Mesendoderm (in vitro differentiated cells): ENCODE measurements around the gene CA10.

Source experiments
- DNase-seq: peaks from one replicate; pipeline ENCODE4 v3.0.0; 2013
- H2AK5ac ChIP-seq: 2 replicates; pipeline ENCODE4 v1.6.1; 2013; ENCODE audit warnings: low read length, inconsistent platforms
- H2BK120ac ChIP-seq: 2 replicates; pipeline ENCODE4 v1.6.1; 2013; ENCODE audit warnings: low read depth, mild to moderate bottlenecking, low read length, moderate library complexity, mixed read lengths
- H2BK15ac ChIP-seq: replicated peaks from 2 replicates; pipeline ENCODE4 v1.6.1; 2013; ENCODE audit warnings: low read depth, mild to moderate bottlenecking, moderate library complexity
- H2BK5ac ChIP-seq: 2 replicates; pipeline ENCODE4 v1.6.1; 2013; ENCODE audit warnings: low read length, inconsistent platforms
- H3K18ac ChIP-seq: 2 replicates; pipeline ENCODE4 v1.6.1; 2013; ENCODE audit warnings: mild to moderate bottlenecking, low read length, mixed read lengths
- H3K23ac ChIP-seq: one replicate; pipeline ENCODE4 v1.6.1; 2013; ENCODE audit warnings: low read length
- H3K27ac ChIP-seq: 2 replicates; pipeline ENCODE4 v1.5.1; 2013; ENCODE audit warnings: low read depth, mild to moderate bottlenecking, inconsistent platforms, low read length, moderate library complexity
- H3K27me3 ChIP-seq: 2 replicates; pipeline ENCODE4 v1.6.1; 2013; ENCODE audit warnings: low read length, control low read depth, mild to moderate bottlenecking, inconsistent platforms; ENCODE audit not compliant: insufficient read depth, poor library complexity
- H3K36me3 ChIP-seq: 2 replicates; pipeline ENCODE4 v1.6.1; 2013; ENCODE audit warnings: low read length, inconsistent platforms; ENCODE audit not compliant: control insufficient read depth, insufficient read depth
- H3K4ac ChIP-seq: one replicate; pipeline ENCODE4 v1.6.1; 2013; ENCODE audit warnings: low read depth, mild to moderate bottlenecking, low read length, moderate library complexity
- H3K4me1 ChIP-seq: 2 replicates; pipeline ENCODE4 v1.6.1; 2013; ENCODE audit warnings: low read depth, low read length, inconsistent platforms; ENCODE audit not compliant: control insufficient read depth
- H3K4me2 ChIP-seq: 2 replicates; pipeline ENCODE4 v1.6.1; 2013; ENCODE audit warnings: low read length
- H3K4me3 ChIP-seq: 2 replicates; pipeline ENCODE4 v1.5.1; 2013; ENCODE audit warnings: mild to moderate bottlenecking, low read length
- H3K56ac ChIP-seq: one replicate; pipeline ENCODE4 v1.6.1; 2013; ENCODE audit warnings: low read length
- H3K79me1 ChIP-seq: 2 replicates; pipeline ENCODE4 v1.6.1; 2013; ENCODE audit warnings: low read length, inconsistent platforms
- H3K79me2 ChIP-seq: 2 replicates; pipeline ENCODE4 v1.6.1; 2013; ENCODE audit warnings: mild to moderate bottlenecking, low read length; ENCODE audit not compliant: control insufficient read depth, insufficient read depth
- H3K9ac ChIP-seq: 2 replicates; pipeline ENCODE4 v1.6.1; 2013; ENCODE audit warnings: low read length, inconsistent platforms
- H4K5ac ChIP-seq: one replicate; pipeline ENCODE4 v1.6.1; 2013; ENCODE audit warnings: low read length
- H4K8ac ChIP-seq: one replicate; pipeline ENCODE4 v1.6.1; 2013; ENCODE audit warnings: low read depth, mild to moderate bottlenecking, control low read depth, low read length, moderate library complexity
- WGBS: extraction: QIAGEN DNeasy Blood & Tissue Kit; methylation state at CpG from one replicate; pipeline ENCODE4 v1.1.7; 2013; ENCODE audit warnings: low lambda C conversion rate, missing lambda C conversion rate; ENCODE audit not compliant: insufficient coverage; ENCODE audit errors: extremely low coverage; 5-methylcytosine and 5-hydroxymethylcytosine counted together

The CA10 gene

GRCh38 chr17:51702963-51703360 lies 455.6 kb downstream of the CA10 start:
- no peak overlapping the region for H2BK15ac ChIP-seq

GRCh38 chr17:51701501-51701900 lies 457.0 kb downstream of the CA10 start:
- no CpG with 5 or more reads among the region's 2 CpGs for WGBS
- Histone ChIP-seq H4K5ac (no peak overlapping the region), H3K4me2 (no peak overlapping the region), H3K9ac (no peak overlapping the region), H3K4ac (no peak overlapping the region), H4K8ac (no peak overlapping the region), H3K27ac (no peak overlapping the region), H3K4me1 (no peaks in the 10 kb centered on the region), H3K27me3 (no peaks in the 10 kb centered on the region), H3K79me2 (no peaks in the 10 kb centered on the region), H2BK15ac (no peak overlapping the region), H2AK5ac (no peak overlapping the region), H2BK120ac (no peak overlapping the region), H3K56ac (no peak overlapping the region), H2BK5ac (no peak overlapping the region), H3K36me3 (no peaks in the 10 kb centered on the region), H3K4me3 (no peak overlapping the region), H3K23ac (no peak overlapping the region), H3K79me1 (no peaks in the 10 kb centered on the region), H3K18ac (no peak overlapping the region)
- no peak for DNase-seq

More at GRCh38 chr17:51702963-51703360, 455.6 kb downstream of the CA10 start:
- H4K5ac ChIP-seq: no peak overlapping the region
- no peak overlapping the region for H3K4ac ChIP-seq
- H3K27ac ChIP-seq: no peak overlapping the region
- no peaks in the 10 kb centered on the region for H3K4me1 ChIP-seq
- H4K8ac ChIP-seq: no peak overlapping the region
- H3K18ac ChIP-seq: no peak overlapping the region
- no peak overlapping the region for H3K9ac ChIP-seq
- no peak for DNase-seq
- H3K27me3 ChIP-seq: no peaks in the 10 kb centered on the region
- no peak overlapping the region for H2BK120ac ChIP-seq
- no peak overlapping the region for H3K4me2 ChIP-seq
- no peaks in the 10 kb centered on the region for H3K36me3 ChIP-seq
- H3K79me2 ChIP-seq: no peaks in the 10 kb centered on the region
- no peak overlapping the region for H3K4me3 ChIP-seq
- no peaks in the 10 kb centered on the region for H3K79me1 ChIP-seq
- H3K56ac ChIP-seq: no peak overlapping the region
- H2AK5ac ChIP-seq: no peak overlapping the region
- WGBS: no CpG with 5 or more reads among the region's 3 CpGs
- H3K23ac ChIP-seq: no peak overlapping the region
- no peak overlapping the region for H2BK5ac ChIP-seq

- Histone ChIP-seq H3K4me1 (no peaks in the 10 kb centered on the region), H2BK5ac (no peak overlapping the region), H3K4me2 (no peak overlapping the region), H3K56ac (no peak overlapping the region), H3K4me3 (no peak overlapping the region), H4K8ac (no peak overlapping the region), H3K36me3 (no peaks in the 10 kb centered on the region), H3K18ac (no peak overlapping the region), H3K79me1 (no peaks in the 10 kb centered on the region), H2AK5ac (no peak overlapping the region), H3K9ac (no peak overlapping the region), H4K5ac (no peak overlapping the region), H3K27me3 (no peaks in the 10 kb centered on the region), H3K23ac (no peak overlapping the region), H3K27ac (no peak overlapping the region), H3K79me2 (no peaks in the 10 kb centered on the region), H2BK15ac (no peak overlapping the region), H3K4ac (no peak overlapping the region), H2BK120ac (no peak overlapping the region)
- no peak for DNase-seq
- WGBS: no CpG with 5 or more reads among the region's 17 CpGs
Observed at GRCh38 chr17:51700011-51700760, 458.3 kb downstream of the CA10 start.

GRCh38 chr17:51699303-51699702 lies 459.2 kb downstream of the CA10 start:
- H3K9ac ChIP-seq: no peak overlapping the region
- H3K36me3 ChIP-seq: no peaks in the 10 kb centered on the region
- no peak overlapping the region for H3K56ac ChIP-seq
- no peak overlapping the region for H2BK120ac ChIP-seq
- no peaks in the 10 kb centered on the region for H3K79me2 ChIP-seq
- H3K4me1 ChIP-seq: no peaks in the 10 kb centered on the region
- H3K4me2 ChIP-seq: no peak overlapping the region
- no peaks in the 10 kb centered on the region for H3K79me1 ChIP-seq
- H3K18ac ChIP-seq: no peak overlapping the region
- no peak overlapping the region for H3K23ac ChIP-seq
- H3K4ac ChIP-seq: no peak overlapping the region
- no peak overlapping the region for H4K5ac ChIP-seq
- H2BK15ac ChIP-seq: no peak overlapping the region
- WGBS: no CpG with 5 or more reads among the region's 5 CpGs
- no peaks in the 10 kb centered on the region for H3K27me3 ChIP-seq
- H2BK5ac ChIP-seq: no peak overlapping the region
- DNase-seq: peak; percentile 36
- no peak overlapping the region for H3K27ac ChIP-seq
- no peak overlapping the region for H4K8ac ChIP-seq
- H3K4me3 ChIP-seq: no peak overlapping the region
- no peak overlapping the region for H2AK5ac ChIP-seq

- Histone ChIP-seq H3K4ac (no peak overlapping the region), H3K9ac (no peak overlapping the region), H4K5ac (no peak overlapping the region), H3K79me1 (no peaks in the 10 kb centered on the region), H2BK120ac (no peak overlapping the region), H2BK15ac (no peak overlapping the region), H2AK5ac (no peak overlapping the region), H3K4me1 (no peaks in the 10 kb centered on the region), H3K18ac (no peak overlapping the region), H2BK5ac (no peak overlapping the region), H3K27me3 (peaks cover 1% of the 10 kb centered on the region), H3K23ac (no peak overlapping the region), H3K27ac (no peak overlapping the region), H4K8ac (no peak overlapping the region), H3K36me3 (no peaks in the 10 kb centered on the region), H3K56ac (no peak overlapping the region), H3K4me2 (no peak overlapping the region), H3K4me3 (no peak overlapping the region), H3K79me2 (no peaks in the 10 kb centered on the region)
- WGBS: no CpG with 5 or more reads among the region's 2 CpGs
- DNase-seq: no peak
Observed at GRCh38 chr17:51692917-51693316, 465.6 kb downstream of the CA10 start.

- Histone ChIP-seq H3K27ac (no peak overlapping the region), H3K18ac (no peak overlapping the region), H3K23ac (no peak overlapping the region), H3K4me1 (no peaks in the 10 kb centered on the region), H3K36me3 (no peaks in the 10 kb centered on the region), H2BK120ac (no peak overlapping the region), H2BK15ac (no peak overlapping the region), H3K56ac (no peak overlapping the region), H2AK5ac (no peak overlapping the region), H3K79me1 (no peaks in the 10 kb centered on the region), H4K5ac (no peak overlapping the region), H2BK5ac (no peak overlapping the region), H4K8ac (no peak overlapping the region), H3K4ac (no peak overlapping the region), H3K79me2 (no peaks in the 10 kb centered on the region), H3K4me3 (no peak overlapping the region), H3K4me2 (no peak overlapping the region), H3K27me3 (no peaks in the 10 kb centered on the region), H3K9ac (no peak overlapping the region)
- no peak for DNase-seq
- WGBS: no CpG with 5 or more reads among the region's 3 CpGs
Observed at GRCh38 chr17:51687887-51688286, 470.6 kb downstream of the CA10 start.
